GM19035 (cell line): Measurements from ENCODE around the gene HOXD3.

Source experiments
- ATAC-seq: cut with Tn5 transposase; IDR thresholded peaks from one replicate; pipeline ENCODE4 v1.9.1; 2021; ENCODE audit not compliant: unreplicated experiment

The HOXD3 gene

DNA sequence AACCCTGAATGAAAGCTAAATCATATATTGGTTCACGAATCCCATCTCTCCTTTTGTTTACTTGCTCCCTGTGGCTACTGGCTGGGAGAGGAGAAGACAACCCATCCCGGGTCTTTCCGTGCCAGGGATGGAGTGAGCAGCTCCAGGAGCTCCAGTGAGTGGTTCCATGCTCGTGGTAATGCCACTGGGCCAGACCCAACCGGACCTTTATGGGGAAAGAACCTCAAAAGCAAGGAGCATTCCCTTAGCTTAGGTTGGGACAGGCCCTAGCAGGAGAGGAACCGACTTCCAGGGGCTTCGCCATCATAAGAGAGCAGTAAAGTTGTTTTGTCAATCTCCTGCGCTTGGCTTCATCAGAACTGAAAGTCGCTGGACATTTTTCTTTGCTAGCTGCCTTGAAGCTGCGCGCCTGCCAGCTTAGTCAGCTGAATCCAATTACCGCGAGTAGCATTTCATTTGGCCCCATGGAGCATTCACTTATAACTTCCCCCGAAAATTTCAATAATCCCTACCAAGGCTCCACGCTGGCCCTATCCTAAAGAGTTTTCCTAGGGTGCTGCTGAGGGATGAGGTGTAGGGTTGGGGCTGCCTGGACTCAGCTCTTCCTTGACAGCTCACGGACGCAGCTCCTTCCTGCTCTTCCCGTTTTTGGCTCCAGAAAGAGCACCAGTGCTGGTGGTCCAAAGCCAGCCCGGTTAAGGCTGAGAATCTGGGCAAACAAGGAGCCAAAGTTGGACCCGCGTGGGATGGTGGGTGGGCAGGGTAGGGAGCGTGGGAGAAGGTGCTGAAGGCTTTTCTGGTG lies 4.9 kb downstream of the HOXD3 start:
- ATAC-seq = no peak

- no peak for ATAC-seq
These were observed 6.0 kb downstream of the HOXD3 start for GRCh38 chr2:176162911-176163671.

DNA sequence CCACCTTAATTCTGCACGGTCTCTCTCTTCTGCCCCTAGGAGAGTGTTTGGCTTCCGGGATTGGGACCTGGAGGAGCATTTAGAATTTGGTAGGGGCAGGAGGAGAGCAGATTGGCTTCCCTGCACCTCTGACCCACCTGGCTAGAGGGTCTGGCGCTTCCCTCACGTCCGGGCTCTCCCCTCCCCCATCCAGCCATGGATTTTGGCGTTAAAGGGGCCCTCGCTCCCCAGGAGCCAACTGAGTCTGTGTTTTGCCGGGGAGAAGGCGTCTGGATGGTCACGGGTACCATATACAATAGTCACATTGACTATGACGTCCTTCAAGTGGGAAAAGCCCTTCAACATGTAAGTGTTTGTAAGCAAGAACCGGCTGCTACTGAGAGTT lies 6.6 kb downstream of the HOXD3 start:
- ATAC-seq = no peak

- ATAC-seq = no peak
These were observed 7.1 kb downstream of the HOXD3 start for GRCh38 chr2:176164201-176164600.

GRCh38 chr2:176164611-176165369 lies 7.7 kb downstream of the HOXD3 start:
- ATAC-seq = no peak

DNA sequence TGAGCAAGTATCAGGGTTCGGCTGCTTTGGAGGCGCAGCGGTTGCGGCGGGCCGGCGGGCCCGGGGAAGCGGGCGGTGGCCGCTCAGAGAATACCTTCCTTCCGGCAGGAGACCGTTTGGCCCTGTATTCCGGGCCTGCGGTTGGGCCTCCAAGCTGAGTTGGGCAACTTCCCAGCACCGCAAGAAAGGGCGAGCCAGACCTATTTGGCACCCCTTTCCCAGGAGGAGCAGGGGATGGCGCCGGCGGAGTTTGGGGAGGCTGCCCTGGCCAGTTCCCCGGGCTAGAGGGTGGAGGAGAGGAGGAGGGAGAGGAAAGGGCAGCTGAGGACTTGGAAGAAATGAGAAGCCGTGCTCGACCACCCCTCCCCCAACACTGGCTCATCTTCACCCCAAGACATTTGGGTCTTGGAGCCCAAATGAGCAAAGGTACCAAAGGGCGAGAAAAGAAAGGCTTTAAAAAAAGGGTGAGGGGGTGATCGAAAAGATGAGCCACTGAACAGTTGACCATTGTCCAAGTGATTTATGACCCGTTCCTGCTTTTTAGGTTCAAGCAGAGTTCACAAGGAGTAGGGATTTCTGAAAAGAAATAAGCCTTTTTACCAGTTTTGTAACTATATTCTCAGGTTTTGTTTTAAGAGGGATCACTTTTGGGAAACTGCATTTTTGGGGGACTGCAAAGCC lies 8.4 kb downstream of the HOXD3 start:
- no peak for ATAC-seq

- ATAC-seq = no peak
These were observed 9.2 kb downstream of the HOXD3 start for GRCh38 chr2:176166272-176166671.

DNA sequence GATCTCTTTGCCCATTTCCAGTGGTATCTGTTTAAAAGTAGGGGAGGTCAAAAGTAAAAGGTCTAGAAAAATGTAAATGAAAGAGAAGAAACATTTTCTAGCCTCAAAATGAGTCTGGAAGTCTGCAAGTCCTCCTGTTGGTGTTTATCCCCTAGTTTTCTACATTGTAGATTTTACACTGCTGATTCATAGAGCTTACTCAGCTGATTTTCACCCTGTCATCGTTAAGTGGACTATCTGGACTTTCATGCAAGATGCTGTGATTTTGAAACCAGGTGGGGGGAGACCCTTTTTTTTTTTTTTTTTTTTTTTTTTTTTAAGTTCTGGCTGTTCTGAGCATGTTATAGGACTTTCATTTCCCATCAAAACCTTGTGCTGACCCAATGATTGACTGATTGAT lies 10.3 kb downstream of the HOXD3 start:
- no peak for ATAC-seq

- ATAC-seq = no peak
These were observed 12.1 kb downstream of the HOXD3 start for GRCh38 chr2:176169181-176169580.

DNA sequence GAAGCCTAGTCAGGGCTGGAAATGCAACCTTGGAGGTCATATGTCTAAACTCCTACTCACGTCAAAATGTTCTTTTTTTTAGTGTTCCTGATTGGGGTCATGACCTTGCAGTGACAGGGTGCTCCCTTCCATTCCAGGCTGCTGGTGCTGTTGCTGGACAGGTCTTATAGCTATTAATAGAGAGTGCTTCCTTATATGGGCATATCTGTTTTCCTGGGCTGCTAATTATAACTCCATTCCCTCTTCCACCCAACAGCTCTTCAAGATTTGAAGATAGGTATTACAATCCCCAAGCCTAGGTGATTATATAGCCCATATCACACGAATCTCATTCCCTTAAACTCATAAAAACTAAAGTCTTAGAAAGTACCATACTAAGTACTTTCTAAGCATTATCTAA lies 12.6 kb downstream of the HOXD3 start:
- ATAC-seq = no peak

- ATAC-seq = no peak
These were observed 13.6 kb downstream of the HOXD3 start for GRCh38 chr2:176170602-176171305.

DNA sequence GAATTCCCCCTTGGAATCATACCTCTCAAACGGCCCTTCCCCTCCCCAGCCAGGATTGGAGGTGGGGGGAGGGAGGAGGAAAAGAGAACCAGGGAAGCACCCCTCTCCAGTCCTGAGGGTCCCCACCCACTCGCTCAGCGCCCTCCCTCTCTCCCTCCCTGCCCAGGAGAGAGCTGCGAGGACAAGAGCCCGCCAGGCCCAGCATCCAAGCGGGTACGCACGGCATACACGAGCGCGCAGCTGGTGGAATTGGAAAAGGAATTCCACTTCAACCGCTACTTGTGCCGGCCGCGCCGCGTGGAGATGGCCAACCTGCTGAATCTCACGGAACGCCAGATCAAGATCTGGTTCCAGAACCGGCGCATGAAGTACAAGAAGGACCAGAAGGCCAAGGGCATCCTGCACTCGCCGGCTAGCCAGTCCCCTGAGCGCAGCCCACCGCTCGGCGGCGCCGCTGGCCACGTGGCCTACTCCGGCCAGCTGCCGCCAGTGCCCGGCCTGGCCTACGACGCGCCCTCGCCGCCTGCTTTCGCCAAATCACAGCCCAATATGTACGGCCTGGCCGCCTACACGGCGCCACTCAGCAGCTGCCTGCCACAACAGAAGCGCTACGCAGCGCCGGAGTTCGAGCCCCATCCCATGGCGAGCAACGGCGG lies 14.4 kb downstream of the HOXD3 start:
- ATAC-seq = no peak

GRCh38 chr2:176172007-176172894 lies 15.1 kb downstream of the HOXD3 start:
- no peak for ATAC-seq

- ATAC-seq = no peak
These were observed 15.9 kb downstream of the HOXD3 start for GRCh38 chr2:176172895-176173566.

- no peak for ATAC-seq
These were observed 16.7 kb downstream of the HOXD3 start for GRCh38 chr2:176173567-176174381.

GRCh38 chr2:176174382-176174823 lies 17.3 kb downstream of the HOXD3 start:
- ATAC-seq = no peak
